Retinal pigment epithelial cell (primary cell): ENCODE results near the gene THBS3.
"Not testable (repeated sequence)": the region's sequence is repeated elsewhere in the genome, so short reads cannot be mapped to it uniquely, and the experiment has no call there.

Experiments used
- DNase-seq: peaks from one replicate; pipeline ENCODE4 v3.0.0-alpha.2; 2010; ENCODE audit warnings: low read depth
- H3K4me3 ChIP-seq: 2 replicates; pipeline ENCODE4 v1.5.1; 2011; ENCODE audit warnings: mild to moderate bottlenecking, low read length, control low read depth, moderate library complexity
- TF ChIP-seq, protein P1 (sequence below): conservative IDR thresholded peaks from 2 replicates; pipeline ENCODE4 v1.5.1; 2011; ENCODE audit warnings: low read depth, low read length, control low read depth, inconsistent platforms

The THBS3 gene

DNA sequence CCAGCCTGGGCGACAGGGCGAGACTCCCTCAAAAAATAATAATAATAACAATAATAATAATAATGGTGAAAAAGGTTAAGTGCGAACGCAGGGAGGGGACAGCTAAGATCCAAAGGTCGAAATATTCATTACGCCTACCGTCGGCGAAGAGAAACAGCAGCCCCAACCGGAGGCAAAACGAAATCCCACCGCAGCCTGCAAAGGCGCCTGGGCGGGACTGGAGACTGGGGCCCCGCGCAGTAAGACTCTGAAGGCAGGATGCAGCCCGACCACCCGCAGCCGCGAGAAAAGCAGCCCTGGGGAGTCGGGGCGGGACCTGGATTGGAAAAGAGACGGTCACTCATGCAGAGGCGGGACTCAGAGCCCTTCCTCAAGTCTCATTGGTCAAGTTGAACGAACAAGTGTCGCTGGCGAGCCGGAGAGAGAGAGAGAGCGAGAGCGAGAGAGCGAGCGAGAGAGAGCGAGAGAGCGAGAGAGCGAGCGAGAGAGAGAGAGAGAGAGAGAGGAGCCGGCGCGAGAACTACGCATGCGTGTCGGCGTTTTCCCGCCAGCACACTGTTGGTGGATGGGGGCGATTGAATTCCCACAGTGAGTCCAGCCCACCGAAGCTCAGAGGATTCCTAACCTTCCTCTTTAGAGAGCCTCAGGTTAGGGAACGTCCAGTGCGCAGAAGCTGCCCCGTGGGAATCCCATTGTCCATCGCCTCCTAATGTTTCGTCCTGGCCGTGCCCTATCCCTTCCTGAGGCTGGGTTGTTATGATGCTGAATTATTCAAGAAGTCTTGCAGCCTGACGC lies 36.9 kb upstream of the THBS3 start:
- TF ChIP-seq, protein P1, sequence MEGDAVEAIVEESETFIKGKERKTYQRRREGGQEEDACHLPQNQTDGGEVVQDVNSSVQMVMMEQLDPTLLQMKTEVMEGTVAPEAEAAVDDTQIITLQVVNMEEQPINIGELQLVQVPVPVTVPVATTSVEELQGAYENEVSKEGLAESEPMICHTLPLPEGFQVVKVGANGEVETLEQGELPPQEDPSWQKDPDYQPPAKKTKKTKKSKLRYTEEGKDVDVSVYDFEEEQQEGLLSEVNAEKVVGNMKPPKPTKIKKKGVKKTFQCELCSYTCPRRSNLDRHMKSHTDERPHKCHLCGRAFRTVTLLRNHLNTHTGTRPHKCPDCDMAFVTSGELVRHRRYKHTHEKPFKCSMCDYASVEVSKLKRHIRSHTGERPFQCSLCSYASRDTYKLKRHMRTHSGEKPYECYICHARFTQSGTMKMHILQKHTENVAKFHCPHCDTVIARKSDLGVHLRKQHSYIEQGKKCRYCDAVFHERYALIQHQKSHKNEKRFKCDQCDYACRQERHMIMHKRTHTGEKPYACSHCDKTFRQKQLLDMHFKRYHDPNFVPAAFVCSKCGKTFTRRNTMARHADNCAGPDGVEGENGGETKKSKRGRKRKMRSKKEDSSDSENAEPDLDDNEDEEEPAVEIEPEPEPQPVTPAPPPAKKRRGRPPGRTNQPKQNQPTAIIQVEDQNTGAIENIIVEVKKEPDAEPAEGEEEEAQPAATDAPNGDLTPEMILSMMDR: peak; percentile 14
- H3K4me3 ChIP-seq: peak overlapping the region; percentile 59

GRCh38 chr1:155242805-155243358 lies 35.2 kb upstream of the THBS3 start:
- peak overlapping the region; percentile 59 for H3K4me3 ChIP-seq

More for the DNA sequence above, 36.9 kb upstream of the THBS3 start:
- DNase-seq: peak; percentile 98

GRCh38 chr1:155241841-155242264 lies 34.2 kb upstream of the THBS3 start:
- TF ChIP-seq, protein P1: no peak
- H3K4me3 ChIP-seq: no peak overlapping the region
- no peak for DNase-seq

More at GRCh38 chr1:155242805-155243358, 35.2 kb upstream of the THBS3 start:
- TF ChIP-seq, protein P1: no peak
- no peak for DNase-seq

GRCh38 chr1:155241069-155241679 lies 33.5 kb upstream of the THBS3 start:
- DNase-seq: no peak
- H3K4me3 ChIP-seq: peak overlapping the region; percentile 47
- TF ChIP-seq, protein P1: no peak

GRCh38 chr1:155236451-155236850 lies 28.8 kb upstream of the THBS3 start:
- TF ChIP-seq, protein P1: no peak
- no peak overlapping the region for H3K4me3 ChIP-seq
- no peak for DNase-seq

GRCh38 chr1:155235375-155235774 lies 27.7 kb upstream of the THBS3 start:
- H3K4me3 ChIP-seq, DNase-seq: not testable (repeated sequence)

- H3K4me3 ChIP-seq, DNase-seq: not testable (repeated sequence)
Measured at GRCh38 chr1:155233502-155233901, 25.8 kb upstream of the THBS3 start.

- not testable (repeated sequence) for H3K4me3 ChIP-seq, DNase-seq
Measured at GRCh38 chr1:155232001-155232978, 24.6 kb upstream of the THBS3 start.

DNA sequence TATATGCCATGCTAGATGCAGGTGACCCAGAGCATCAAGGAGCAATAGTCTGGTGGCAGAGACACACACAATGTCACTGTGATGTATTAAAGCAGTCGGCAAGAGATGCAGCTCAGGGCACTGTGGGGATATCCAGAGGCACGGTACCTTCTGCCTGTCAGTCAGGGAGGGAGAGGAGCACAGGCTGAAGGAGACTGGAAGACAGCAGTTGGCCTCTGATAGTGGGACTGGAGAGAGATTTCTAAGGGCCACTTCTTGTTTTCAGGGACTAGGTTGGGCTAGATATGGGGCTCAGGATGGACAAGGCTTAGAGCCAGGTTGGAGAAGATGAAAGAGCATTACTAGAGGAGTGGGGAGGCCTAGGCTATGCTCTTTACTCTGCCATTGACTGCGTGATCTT lies 23.6 kb upstream of the THBS3 start:
- DNase-seq, H3K4me3 ChIP-seq: not testable (repeated sequence)
